ENCODE data around the gene TMEM26.

Gene TMEM26

GRCh38 chr10:61404751-61405150 lies 48.4 kb downstream of the TMEM26 start (continued):
- no peak for TF ChIP-seq PRDM4 (tag by site-specific recombination; IDR thresholded peaks at IDR 0.05)
- TF ChIP-seq MYNN (tag by site-specific recombination; IDR thresholded peaks at IDR 0.05; ENCODE audit: borderline replicate concordance): no peak
- no peak for TF ChIP-seq BCL11A (tag by site-specific recombination; IDR thresholded peaks at IDR 0.05; ENCODE audit: low read depth)
- no peak for TF ChIP-seq ZNF148 (tag by site-specific recombination; IDR thresholded peaks at IDR 0.05; ENCODE audit: borderline replicate concordance)
- no peak for TF ChIP-seq ZNF324 (tag by site-specific recombination; IDR thresholded peaks at IDR 0.05)
- TF ChIP-seq, protein P1, sequence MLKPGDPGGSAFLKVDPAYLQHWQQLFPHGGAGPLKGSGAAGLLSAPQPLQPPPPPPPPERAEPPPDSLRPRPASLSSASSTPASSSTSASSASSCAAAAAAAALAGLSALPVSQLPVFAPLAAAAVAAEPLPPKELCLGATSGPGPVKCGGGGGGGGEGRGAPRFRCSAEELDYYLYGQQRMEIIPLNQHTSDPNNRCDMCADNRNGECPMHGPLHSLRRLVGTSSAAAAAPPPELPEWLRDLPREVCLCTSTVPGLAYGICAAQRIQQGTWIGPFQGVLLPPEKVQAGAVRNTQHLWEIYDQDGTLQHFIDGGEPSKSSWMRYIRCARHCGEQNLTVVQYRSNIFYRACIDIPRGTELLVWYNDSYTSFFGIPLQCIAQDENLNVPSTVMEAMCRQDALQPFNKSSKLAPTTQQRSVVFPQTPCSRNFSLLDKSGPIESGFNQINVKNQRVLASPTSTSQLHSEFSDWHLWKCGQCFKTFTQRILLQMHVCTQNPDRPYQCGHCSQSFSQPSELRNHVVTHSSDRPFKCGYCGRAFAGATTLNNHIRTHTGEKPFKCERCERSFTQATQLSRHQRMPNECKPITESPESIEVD (tag by site-specific recombination; IDR thresholded peaks at IDR 0.05): no peak
- TF ChIP-seq ZNF354C (tag by site-specific recombination; IDR thresholded peaks at IDR 0.05; ENCODE audit: borderline replicate concordance, low read depth): no peak
- no peak for TF ChIP-seq ZNF654 (tag by site-specific recombination; IDR thresholded peaks at IDR 0.05; ENCODE audit: low read depth)
- TF ChIP-seq ZNF549 (tag by site-specific recombination; IDR thresholded peaks at IDR 0.05): no peak

DNA sequence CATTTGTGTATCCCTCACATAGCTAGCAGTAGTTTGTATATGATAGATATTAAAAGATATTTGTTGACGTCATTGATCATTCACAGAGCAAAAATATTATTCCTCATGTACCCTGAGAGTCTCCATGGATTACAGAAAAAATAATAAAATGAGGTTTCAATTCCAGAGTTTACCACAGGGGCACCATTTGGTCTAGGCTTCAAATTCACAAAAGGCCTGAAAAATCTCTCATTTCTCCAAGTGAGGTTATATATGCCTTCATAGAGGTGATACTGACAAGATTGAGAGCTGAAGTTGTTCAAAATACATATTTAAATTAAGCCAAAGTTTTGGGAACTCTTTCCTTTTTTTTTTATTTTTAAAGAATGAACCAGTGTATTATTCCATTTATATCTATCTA lies 52.7 kb downstream of the TMEM26 start:
- POLR2A ChIA-PET: no interaction called here
- Histone ChIP-seq H3K9me3 (ENCODE audit: control insufficient read depth, insufficient read depth, low read depth, low read length) (no peaks in the 10 kb centered on the region), H3K36me3 (ENCODE audit: control insufficient read depth in 2 of 2, insufficient read depth in 1 of 2, low read length in 2 of 2) (no peaks in the 10 kb centered on the region), H3K4me1 (ENCODE audit: control insufficient read depth, insufficient read depth, low read length) (no peaks in the 10 kb centered on the region), H3K27ac (ENCODE audit: extremely low read depth, low read depth, low read length) (no peak overlapping the region), H3K4me3 (ENCODE audit: low read depth, low read length) (no peak overlapping the region)
- CTCF ChIA-PET: no interaction called here
- TF ChIP-seq ZNF76 (tag by site-specific recombination; IDR thresholded peaks at IDR 0.05; ENCODE audit: borderline replicate concordance, low read depth): no peak
- no peak for TF ChIP-seq ZNF585B (tag by site-specific recombination; IDR thresholded peaks at IDR 0.05)
- TF ChIP-seq ZNF112 (tag by site-specific recombination; IDR thresholded peaks at IDR 0.05): no peak
- no peak for TF ChIP-seq ZXDB (tag by site-specific recombination; IDR thresholded peaks at IDR 0.05)
- no peak for TF ChIP-seq ZNF571 (tag by site-specific recombination; IDR thresholded peaks at IDR 0.05)
- TF ChIP-seq ZNF623 (tag by site-specific recombination; IDR thresholded peaks at IDR 0.05): no peak
- TF ChIP-seq GLI2 (tag by site-specific recombination; IDR thresholded peaks at IDR 0.05; ENCODE audit: borderline replicate concordance, low read depth): no peak
- no peak for TF ChIP-seq ZFP69B (tag by site-specific recombination; IDR thresholded peaks at IDR 0.05)
- TF ChIP-seq ZNF16 (tag by site-specific recombination; IDR thresholded peaks at IDR 0.05; ENCODE audit: low read depth): no peak
- TF ChIP-seq ZNF280D (tag by site-specific recombination; IDR thresholded peaks at IDR 0.05): no peak
- no peak for TF ChIP-seq MEIS1 (CRISPR knock-in tag; IDR thresholded peaks at IDR 0.05; ENCODE audit: borderline replicate concordance)
